NCI-H2171 (cell line): ENCODE results near the gene FAM20B.
A peak's percentile ranks its signal among the peaks of the same experiment; 100 is the strongest.
"Not testable (repeated sequence)": the region's sequence is repeated elsewhere in the genome, so short reads cannot be mapped to it uniquely, and the experiment has no call there.

Experiments used
- DNase-seq: peaks from one replicate; lab custom pipeline; 2025; lab: John Stamatoyannopoulos, UW

FAM20B gene

GRCh38 chr1:179023946-179024650 is 1.6 kb upstream of the FAM20B start:
- no peak for DNase-seq

- peak; percentile 82 for DNase-seq
Measured at GRCh38 chr1:179025975-179026812, 500 bp downstream of the FAM20B start.

GRCh38 chr1:179026813-179027669 is 1.3 kb downstream of the FAM20B start:
- DNase-seq = no peak

GRCh38 chr1:179029321-179029759 is 3.6 kb downstream of the FAM20B start:
- DNase-seq = no peak

- no peak for DNase-seq
Measured at GRCh38 chr1:179030130-179030529, 4.4 kb downstream of the FAM20B start.

GRCh38 chr1:179030683-179031082 is 5.0 kb downstream of the FAM20B start:
- no peak for DNase-seq

GRCh38 chr1:179031284-179031683 is 5.6 kb downstream of the FAM20B start:
- no peak for DNase-seq

GRCh38 chr1:179031855-179032513 is 6.3 kb downstream of the FAM20B start:
- DNase-seq = no peak

GRCh38 chr1:179034720-179035119 is 9.0 kb downstream of the FAM20B start:
- no peak for DNase-seq

- no peak for DNase-seq
Measured at GRCh38 chr1:179036844-179037465, 11.3 kb downstream of the FAM20B start.

GRCh38 chr1:179038528-179039281 is 13.0 kb downstream of the FAM20B start:
- peak; percentile 24 for DNase-seq

GRCh38 chr1:179039502-179040174 is 13.9 kb downstream of the FAM20B start:
- not testable (repeated sequence) for DNase-seq

- not testable (repeated sequence) for DNase-seq
Measured at GRCh38 chr1:179040175-179040551, 14.5 kb downstream of the FAM20B start.

- no peak for DNase-seq
Measured at GRCh38 chr1:179042087-179042486, 16.4 kb downstream of the FAM20B start.

GRCh38 chr1:179042700-179043099 is 17.0 kb downstream of the FAM20B start:
- DNase-seq = no peak

- DNase-seq = no peak
Measured at GRCh38 chr1:179043266-179043665, 17.6 kb downstream of the FAM20B start.

GRCh38 chr1:179043907-179044306 is 18.2 kb downstream of the FAM20B start:
- no peak for DNase-seq

- DNase-seq = no peak
Measured at GRCh38 chr1:179046808-179047635, 21.3 kb downstream of the FAM20B start.

- no peak for DNase-seq
Measured at GRCh38 chr1:179047636-179047997, 21.9 kb downstream of the FAM20B start.
